NCI-H460 (cell line): Measurements from ENCODE around the gene GSTT2. TPM values are rescaled to one million over a fixed set of nuclear protein-coding genes. Genes with fewer than 3 reads are reported as not detected.

ENCODE experiments used
- total RNA-seq: library from RNA; depleted of rRNA; stranded (reverse); fragments of >200 nt; shearing (Covaris generic); gene quantifications from 2 replicates; pipeline ENCODE4 v1.2.3, GENCODE V29; 2014; rRNA removed

GSTT2 gene
- total RNA-seq, 1 experiment from 2014 or later = not detected

Other genes starting within 250 kb of the GSTT2 start
- gene ZNF70, start 229.0 kb upstream of the GSTT2 start, total RNA-seq = 1.9 and 3.0 TPM in 2 replicates
- gene VPREB3, start 225.7 kb upstream of the GSTT2 start, total RNA-seq = not detected in 2 replicates
- gene C22orf15, start 217.1 kb upstream of the GSTT2 start, total RNA-seq = not detected in 2 replicates
- gene CHCHD10, start 212.2 kb upstream of the GSTT2 start, total RNA-seq = 38.2 and 44.3 TPM in 2 replicates
- 1.8 and 2.1 TPM in 2 replicates for gene MMP11, start 207.3 kb upstream of the GSTT2 start, total RNA-seq
- gene SMARCB1, start 193.2 kb upstream of the GSTT2 start, total RNA-seq = 45.5 and 49.6 TPM in 2 replicates
- 0.59 and 1.6 TPM in 2 replicates for gene DERL3, start 141.1 kb upstream of the GSTT2 start, total RNA-seq
- gene SLC2A11, start 122.3 kb upstream of the GSTT2 start, total RNA-seq = 8.3 and 10.7 TPM in 2 replicates
- gene MIF, start 85.8 kb upstream of the GSTT2 start, total RNA-seq = 363 and 441 TPM in 2 replicates
- gene GSTT2B, start 18.9 kb upstream of the GSTT2 start, total RNA-seq = 1.2 TPM in 1 of 2 replicates, not detected in the other
- 0.84 TPM in 1 of 2 replicates, not detected in the other for gene DDTL, start 13.2 kb upstream of the GSTT2 start, total RNA-seq
- gene DDT, start 5.7 kb upstream of the GSTT2 start, total RNA-seq = 91.4 and 116 TPM in 2 replicates
- not detected in 2 replicates for gene GSTT4, start 25.3 kb downstream of the GSTT2 start, total RNA-seq
- gene CABIN1, start 31.2 kb downstream of the GSTT2 start, total RNA-seq = 15.1 and 15.3 TPM in 2 replicates
- gene SUSD2, start 201.4 kb downstream of the GSTT2 start, total RNA-seq = 0.02 TPM in 1 of 2 replicates, not detected in the other